Hepatocyte (in vitro differentiated cells): Measurements from ENCODE around the gene IPO11.

Experiments used
- EZH2phosphoT487 ChIP-seq: fragments of 200-600 bp; sonication (generic); IDR thresholded peaks from one replicate; pipeline ENCODE4 v1.6.1; 2018; ENCODE audit warnings: antibody characterized with exemption, mild to moderate bottlenecking, low read depth, moderate library complexity; ENCODE audit not compliant: unreplicated experiment, severe bottlenecking
- TF ChIP-seq, protein P1 (sequence below): fragments of 200-600 bp; sonication (generic); IDR thresholded peaks from 2 replicates; pipeline ENCODE4 v1.5.1; 2016; ENCODE audit warnings: antibody characterized with exemption, mild to moderate bottlenecking; ENCODE audit not compliant: poor library complexity

DNA sequence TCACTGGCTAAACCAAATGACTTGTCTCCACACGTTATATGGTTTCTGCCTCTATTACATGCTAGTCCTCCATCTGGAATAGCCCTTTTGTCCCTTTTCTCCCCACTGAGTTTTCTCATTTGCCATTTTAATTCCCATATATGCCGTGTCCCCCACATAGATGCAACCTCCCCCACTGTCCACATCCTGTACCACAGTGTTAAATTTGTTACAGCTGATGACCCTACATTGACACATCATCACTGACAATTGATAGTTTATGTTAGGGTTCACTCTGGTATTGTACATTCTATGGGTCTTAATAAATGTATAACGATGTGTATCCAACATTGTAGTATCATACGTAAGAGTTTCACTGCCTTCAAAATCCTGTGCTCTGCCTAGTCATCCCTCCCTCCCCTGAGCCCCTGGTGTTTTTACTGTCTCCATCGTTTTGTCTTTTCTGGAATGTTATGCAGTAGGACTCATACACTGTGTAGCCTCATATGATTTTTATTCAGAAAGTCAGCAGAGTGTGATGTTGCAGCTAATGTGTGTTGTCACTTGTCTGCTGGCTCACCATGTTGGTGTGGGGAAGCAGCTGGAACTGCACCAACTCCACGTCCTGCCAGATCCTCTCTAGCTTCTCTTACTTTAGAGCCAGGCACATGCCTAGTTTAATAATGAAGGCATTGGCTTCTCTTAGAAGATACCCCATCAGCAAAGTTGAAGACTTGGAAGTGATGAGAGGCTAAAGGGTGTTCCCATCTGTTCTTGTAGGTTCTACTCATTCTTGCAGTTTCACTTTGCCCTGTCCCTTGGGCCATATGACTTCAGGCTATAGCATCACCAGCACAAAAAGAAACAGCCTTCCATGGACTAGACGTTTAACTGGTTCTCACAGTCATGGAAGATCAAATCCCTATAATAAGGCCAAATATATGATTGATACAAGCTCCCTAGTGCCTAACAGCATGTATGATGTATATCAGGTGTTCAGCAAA, 196.3 kb downstream of the IPO11 start:
- TF ChIP-seq, protein P1, sequence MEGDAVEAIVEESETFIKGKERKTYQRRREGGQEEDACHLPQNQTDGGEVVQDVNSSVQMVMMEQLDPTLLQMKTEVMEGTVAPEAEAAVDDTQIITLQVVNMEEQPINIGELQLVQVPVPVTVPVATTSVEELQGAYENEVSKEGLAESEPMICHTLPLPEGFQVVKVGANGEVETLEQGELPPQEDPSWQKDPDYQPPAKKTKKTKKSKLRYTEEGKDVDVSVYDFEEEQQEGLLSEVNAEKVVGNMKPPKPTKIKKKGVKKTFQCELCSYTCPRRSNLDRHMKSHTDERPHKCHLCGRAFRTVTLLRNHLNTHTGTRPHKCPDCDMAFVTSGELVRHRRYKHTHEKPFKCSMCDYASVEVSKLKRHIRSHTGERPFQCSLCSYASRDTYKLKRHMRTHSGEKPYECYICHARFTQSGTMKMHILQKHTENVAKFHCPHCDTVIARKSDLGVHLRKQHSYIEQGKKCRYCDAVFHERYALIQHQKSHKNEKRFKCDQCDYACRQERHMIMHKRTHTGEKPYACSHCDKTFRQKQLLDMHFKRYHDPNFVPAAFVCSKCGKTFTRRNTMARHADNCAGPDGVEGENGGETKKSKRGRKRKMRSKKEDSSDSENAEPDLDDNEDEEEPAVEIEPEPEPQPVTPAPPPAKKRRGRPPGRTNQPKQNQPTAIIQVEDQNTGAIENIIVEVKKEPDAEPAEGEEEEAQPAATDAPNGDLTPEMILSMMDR = no peak
- no peak for TF ChIP-seq EZH2phosphoT487
